ENCODE measurements around the gene KLHL2. TPM values are rescaled to one million over a fixed set of nuclear protein-coding genes. Genes with fewer than 3 reads are reported as not detected.
"Not testable (repeated sequence)": the region's sequence is repeated elsewhere in the genome, so short reads cannot be mapped to it uniquely, and the experiment has no call there.

The KLHL2 gene
- 36.2 and 40.3 TPM in 2 replicates for total RNA-seq

GRCh38 chr4:165207431-165208220 lies at the start of gene KLHL2:
Gene KLHL2 (plus strand): TSS chr4:165207561. CDS start chr4:165207877, 316 bp downstream.
- intact Hi-C loops (cut with micrococcal nuclease) = loop anchor here (1.0 to 10.0 kb wide), 10 partner anchors 9 to 1713 kb away; partner anchors contain the start of genes MSMO1, TMA16 and TMEM192

DNA sequence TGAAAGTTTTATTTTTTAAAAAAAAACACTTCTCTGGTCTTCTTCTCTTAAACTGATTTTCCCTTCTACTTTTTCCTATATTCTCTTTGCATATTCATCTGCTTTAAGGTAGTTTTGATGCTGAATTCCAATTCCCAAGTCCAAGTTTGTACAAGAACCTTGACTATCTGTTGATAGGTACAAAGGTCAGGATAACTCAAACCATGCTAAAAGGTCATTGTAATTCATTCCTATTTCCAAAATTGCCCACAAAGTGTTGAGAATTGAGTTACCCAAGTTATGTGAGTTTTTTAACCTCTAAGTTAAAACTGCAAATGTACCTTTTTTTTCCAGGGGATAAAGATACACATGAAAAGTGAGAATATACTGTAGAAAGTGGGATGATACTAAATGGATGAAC lies 48.6 kb upstream of the KLHL2 start:
- intact Hi-C loops (cut with micrococcal nuclease) = no loop called here

GRCh38 chr4:165164257-165164656 lies 43.1 kb upstream of the KLHL2 start:
- intact Hi-C loops (cut with micrococcal nuclease) = no loop called here

DNA sequence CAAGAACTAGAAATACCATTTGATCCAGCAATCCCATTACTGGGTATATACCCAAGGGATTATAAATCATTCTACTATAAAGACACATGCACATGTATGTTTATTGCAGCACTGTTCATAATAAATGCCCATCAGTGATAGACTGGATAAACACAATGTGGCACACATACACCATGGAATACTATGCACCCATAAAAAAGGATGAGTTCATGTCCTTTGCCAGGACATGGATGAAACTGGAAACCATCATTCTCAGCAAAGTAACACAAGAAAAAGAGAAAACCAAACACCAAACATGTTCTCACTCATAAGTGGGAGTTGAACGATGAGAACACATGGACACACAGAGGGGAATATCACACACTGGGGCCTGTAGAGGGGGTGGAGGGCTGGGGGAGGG lies 40.5 kb upstream of the KLHL2 start:
- intact Hi-C loops (cut with micrococcal nuclease) = not testable (repeated sequence)

- intact Hi-C loops (cut with micrococcal nuclease) = no loop called here
These were observed 39.7 kb upstream of the KLHL2 start for GRCh38 chr4:165167650-165168049.

DNA sequence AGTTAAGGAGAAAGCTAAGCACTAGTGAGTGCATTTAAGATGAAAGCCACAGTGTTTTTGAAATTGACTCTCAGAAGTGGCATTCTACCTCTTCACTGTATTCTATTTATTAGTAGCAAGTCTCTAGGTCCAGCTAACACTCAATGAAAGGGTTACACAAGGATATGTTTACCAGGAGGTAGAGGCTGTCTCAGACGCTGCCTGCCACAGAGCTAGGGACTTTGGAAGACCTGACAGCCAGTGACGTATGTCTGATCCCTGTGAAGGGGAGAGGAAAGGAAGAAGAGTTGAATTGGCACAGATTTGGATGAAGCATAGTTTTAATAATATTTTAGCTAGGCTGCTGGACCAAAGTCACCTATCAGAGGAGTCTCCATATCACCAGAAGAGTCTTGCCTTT lies 36.5 kb upstream of the KLHL2 start:
- intact Hi-C loops (cut with micrococcal nuclease) = no loop called here

GRCh38 chr4:165175470-165175869 lies 31.9 kb upstream of the KLHL2 start:
- intact Hi-C loops (cut with micrococcal nuclease) = not testable (repeated sequence)

- intact Hi-C loops (cut with micrococcal nuclease) = no loop called here
These were observed 31.5 kb upstream of the KLHL2 start for GRCh38 chr4:165175879-165176278.

- intact Hi-C loops (cut with micrococcal nuclease) = no loop called here
These were observed 29.4 kb upstream of the KLHL2 start for GRCh38 chr4:165177725-165178666.

- intact Hi-C loops (cut with micrococcal nuclease) = no loop called here
These were observed 23.1 kb upstream of the KLHL2 start for GRCh38 chr4:165184220-165184619.

GRCh38 chr4:165184998-165185397 lies 22.4 kb upstream of the KLHL2 start:
- intact Hi-C loops (cut with micrococcal nuclease) = not testable (repeated sequence)

DNA sequence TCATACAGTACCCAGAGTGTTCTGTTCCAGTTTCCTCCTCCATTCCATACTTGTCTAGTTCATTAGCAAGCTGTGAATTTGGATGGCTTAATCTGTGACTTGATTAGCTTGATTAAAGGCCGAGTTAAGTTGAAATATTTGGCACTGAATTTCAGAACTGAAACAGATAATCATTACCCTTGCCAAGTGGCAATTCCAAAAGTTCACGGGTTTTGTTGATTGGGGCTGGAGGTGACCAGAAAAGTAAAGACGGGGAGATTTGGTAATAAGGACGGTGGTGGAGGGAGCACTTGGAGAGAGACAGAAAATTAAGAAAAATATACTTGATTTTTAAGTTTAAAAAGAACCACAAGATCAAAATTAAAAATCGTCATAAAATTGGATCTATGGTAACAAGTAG lies 21.9 kb upstream of the KLHL2 start:
- intact Hi-C loops (cut with micrococcal nuclease) = no loop called here

- intact Hi-C loops (cut with micrococcal nuclease) = no loop called here
These were observed 16.6 kb upstream of the KLHL2 start for GRCh38 chr4:165190591-165191347.

- intact Hi-C loops (cut with micrococcal nuclease) = no loop called here
These were observed 16.1 kb upstream of the KLHL2 start for GRCh38 chr4:165191348-165191656.

DNA sequence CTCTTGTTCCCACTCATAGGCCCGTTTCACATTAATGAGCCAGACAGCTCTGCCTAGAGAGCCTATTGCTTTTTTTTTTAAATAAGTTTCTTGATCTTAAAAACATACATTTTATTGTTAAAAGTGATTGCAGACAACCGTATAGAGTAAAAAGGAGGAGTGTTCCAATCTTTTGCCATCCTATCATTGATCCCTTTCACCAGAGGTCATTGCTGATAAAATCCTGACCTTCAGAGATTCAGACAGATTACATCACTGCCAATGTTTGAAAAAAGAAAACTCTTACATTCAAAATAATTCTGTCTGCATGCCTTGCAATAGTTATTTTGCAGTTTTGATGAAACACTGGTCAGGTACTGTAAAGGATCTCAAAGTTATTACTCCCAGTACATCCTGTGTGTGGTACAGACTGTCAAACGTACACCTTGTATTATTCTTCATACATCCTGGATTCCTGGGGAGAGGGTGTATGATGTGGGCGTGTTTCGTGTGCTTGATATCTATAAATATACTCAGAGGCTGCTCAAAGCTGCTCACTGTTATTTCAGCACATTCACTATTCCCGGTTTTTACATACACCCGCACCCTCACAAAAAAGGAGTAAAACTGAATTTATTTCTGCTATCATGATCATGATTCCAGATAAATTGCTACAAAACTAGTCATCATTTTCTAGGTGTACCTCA lies 15.4 kb upstream of the KLHL2 start:
- intact Hi-C loops (cut with micrococcal nuclease) = no loop called here

- intact Hi-C loops (cut with micrococcal nuclease) = no loop called here
These were observed 14.9 kb upstream of the KLHL2 start for GRCh38 chr4:165192500-165192898.

GRCh38 chr4:165192956-165193355 lies 14.4 kb upstream of the KLHL2 start:
- intact Hi-C loops (cut with micrococcal nuclease) = no loop called here

- intact Hi-C loops (cut with micrococcal nuclease) = no loop called here
These were observed 13.0 kb upstream of the KLHL2 start for GRCh38 chr4:165194368-165194767.

GRCh38 chr4:165198329-165198728 lies 9.0 kb upstream of the KLHL2 start:
- intact Hi-C loops (cut with micrococcal nuclease) = no loop called here

DNA sequence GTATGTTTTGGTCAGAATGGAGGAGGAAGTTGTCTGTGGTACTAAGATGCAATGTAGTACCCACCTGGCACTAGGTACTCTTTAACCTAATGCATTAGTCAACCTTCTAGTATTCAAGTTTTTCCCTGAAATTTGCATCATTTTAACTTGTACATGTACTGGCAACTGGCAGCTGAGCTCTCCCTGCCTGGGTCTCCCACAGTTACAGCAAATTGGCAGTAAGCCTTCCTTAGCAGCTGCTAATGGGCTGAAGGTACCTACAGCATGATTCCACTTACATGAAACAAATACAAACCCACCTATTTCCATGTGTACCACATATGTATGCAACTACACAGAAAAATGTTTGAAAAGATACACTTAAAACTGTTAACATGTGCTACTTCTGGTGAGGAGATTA lies 8.1 kb upstream of the KLHL2 start:
- intact Hi-C loops (cut with micrococcal nuclease) = no loop called here

DNA sequence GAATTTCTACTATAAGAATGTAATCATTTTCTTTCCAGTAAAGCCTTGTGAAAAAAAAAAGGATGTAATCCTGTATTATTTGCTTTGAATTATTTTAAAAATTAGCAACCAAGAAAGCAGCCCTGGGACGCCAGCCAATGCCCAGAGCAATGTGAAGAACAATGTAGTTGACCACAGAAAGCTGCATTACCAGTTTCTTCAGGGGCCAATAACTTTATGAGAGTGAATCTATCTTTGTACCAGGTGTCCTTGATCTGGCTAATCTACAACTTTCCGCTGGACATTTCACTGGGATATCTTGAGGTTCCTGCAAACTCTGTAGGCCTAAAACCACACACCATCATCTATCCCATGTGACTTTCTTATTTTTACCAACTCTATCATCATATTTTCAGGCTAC lies 7.6 kb upstream of the KLHL2 start:
- intact Hi-C loops (cut with micrococcal nuclease) = loop anchor here (10.0 kb wide), 1 partner anchor 1705 kb away; the partner anchor contains the start of gene TMA16

All from T-helper 1 cell treated with Interleukin-12 subunit alpha and Interleukin-12 subunit beta and Interleukin-4 antibody, amounts not matched to agents 30 ng/mL and 1 ng/mL, for 36 hours (primary cell).